K562 (cell line): ENCODE measurements around the gene GOLGA8M. TPM values are rescaled to one million over a fixed set of nuclear protein-coding genes. Genes with fewer than 3 reads are reported as not detected.
"Not testable (repeated sequence)": the region's sequence is repeated elsewhere in the genome, so short reads cannot be mapped to it uniquely, and the experiment has no call there.

ENCODE experiments used
- ATAC-seq: fragments of 200-7000 bp; cut with Tn5 transposase; 3 replicates; pipeline ENCODE4 v1.9.1; 2020; ENCODE audit warnings: moderate library complexity
- BruUV-seq: library from RNA; stranded (reverse); fragments of 400-500 nt; replicated peaks from 2 replicates; lab custom pipeline; 2021; lab: Mats Ljungman, UMichigan
- CTCF ChIA-PET: fragments of 300-600 bp; formaldehyde crosslinking; extraction: SDS; loops from one replicate; lab custom pipeline; 2021; ENCODE audit warnings: low intra/inter-chr PET ratio; lab: Yijun Ruan, JAX
- POLR2A ChIA-PET: fragments of 300-600, 350-650 bp; sonication (Branson Sonifier 250); formaldehyde crosslinking; extraction: SDS; loops from one replicate; lab custom pipeline; 2021; ENCODE audit warnings: antibody characterized with exemption, inconsistent platforms; lab: Yijun Ruan, JAX
- DNase-seq, 4 experiments: peaks; one replicate each; pipeline versions ENCODE4 v3.0.0 to v3.0.0-alpha.2; 2011 to 2018; ENCODE audit warnings: low spot score in 3 of 4, mixed read lengths in 3 of 4; ENCODE audit errors: extremely low read depth in 1 of 4
- FAIRE-seq: peaks from 2 replicates; lab custom pipeline; 2011; peaks lifted over from hg19 to GRCh38; lab: Jason Lieb, UNC
- H2AFZ ChIP-seq: 2 replicates; pipeline ENCODE4 v1.6.0; 2011; ENCODE audit warnings: low read depth, low read length, control low read depth, inconsistent platforms
- H3K27ac ChIP-seq: fragments of 200-600 bp; 3 replicates; pipeline ENCODE4 v1.8.0; 2011; ENCODE audit warnings: low read depth, mild to moderate bottlenecking, control low read depth, inconsistent platforms, low read length, moderate library complexity, mixed read lengths; ENCODE audit errors: extremely low read depth
- H3K27me3 ChIP-seq, 2 experiments: fragments of 300-600 bp in 1 of 2; 2 replicates in 1 of 2; 3 replicates in 1 of 2; pipeline versions ENCODE4 v1.6.0 to v1.8.0; 2011; ENCODE audit warnings: inconsistent platforms in 2 of 2, low read length in 2 of 2, mild to moderate bottlenecking in 1 of 2, mixed read lengths in 1 of 2, moderate library complexity in 1 of 2; ENCODE audit not compliant: control insufficient read depth in 2 of 2, insufficient read depth in 2 of 2
- H3K36me3 ChIP-seq: fragments of 300-600 bp; 3 replicates; pipeline ENCODE4 v1.8.0; 2011; ENCODE audit warnings: mild to moderate bottlenecking, low read length, inconsistent platforms; ENCODE audit not compliant: control insufficient read depth, insufficient read depth
- H3K4me1 ChIP-seq, 2 experiments: fragments of 200-600 bp in 1 of 2; replicated peaks in 1 of 2; 2 replicates in 1 of 2; 3 replicates in 1 of 2; pipeline versions ENCODE4 v1.5.1 to v1.8.0; 2011; ENCODE audit warnings: inconsistent platforms in 2 of 2, low read length in 2 of 2, mild to moderate bottlenecking in 1 of 2, mixed read lengths in 1 of 2, moderate library complexity in 1 of 2; ENCODE audit not compliant: control insufficient read depth in 2 of 2, insufficient read depth in 2 of 2
- H3K4me2 ChIP-seq: 2 replicates; pipeline ENCODE4 v1.6.1; 2011; ENCODE audit warnings: low read length, control low read depth, inconsistent platforms, mixed read lengths; ENCODE audit not compliant: insufficient read depth
- H3K4me3 ChIP-seq: fragments of 200-600 bp; sonication (generic), shearing (Covaris generic); 2 replicates; pipeline ENCODE4 v1.5.1; 2016; ENCODE audit warnings: control low read depth, inconsistent platforms
- H3K79me2 ChIP-seq: fragments of 200-600 bp; 3 replicates; pipeline ENCODE4 v1.8.0; 2011; ENCODE audit warnings: low read length, inconsistent platforms; ENCODE audit not compliant: control insufficient read depth, insufficient read depth
- H3K9ac ChIP-seq, 2 experiments: 2 replicates each; pipeline versions ENCODE4 v1.6.0 to v1.6.1; 2011; ENCODE audit warnings: low read depth in 2 of 2, low read length in 2 of 2, control low read depth in 1 of 2, inconsistent platforms in 1 of 2, mild to moderate bottlenecking in 1 of 2, mixed read lengths in 1 of 2; ENCODE audit not compliant: insufficient read depth in 1 of 2
- H3K9me1 ChIP-seq: one replicate; pipeline ENCODE4 v1.6.0; 2011; ENCODE audit warnings: inconsistent platforms, mild to moderate bottlenecking, low read length, moderate library complexity; ENCODE audit not compliant: control insufficient read depth, insufficient read depth
- H3K9me3 ChIP-seq: replicated peaks from 2 replicates; pipeline ENCODE4 v1.5.1; 2011; ENCODE audit warnings: low read depth, low read length, inconsistent platforms; ENCODE audit not compliant: control insufficient read depth, insufficient read depth
- H4K20me1 ChIP-seq: replicated peaks from 2 replicates; pipeline ENCODE4 v1.6.1; 2011; ENCODE audit warnings: low read length, inconsistent platforms, mixed read lengths; ENCODE audit not compliant: control insufficient read depth, insufficient read depth
- RAD21 ChIP-seq, 2 experiments: fragments of 250-450 bp in 1 of 2; fragments of 450-650 bp in 1 of 2; sonication (Bioruptor Pico) in 1 of 2; formaldehyde crosslinking in 1 of 2; IDR thresholded peaks in 1 of 2; conservative IDR thresholded peaks in 1 of 2; 2 replicates each; pipeline versions ENCODE4 v1.4.0 to v1.8.0; 2020 to 2022; ENCODE audit warnings: mild to moderate bottlenecking in 2 of 2, moderate library complexity in 1 of 2
- WGBS: fragments of 100-300 bp; shearing (Covaris generic); methylation state at CpG from one replicate; pipeline ENCODE4 v1.1.6; 2016; ENCODE audit warnings: low coverage, mixed read lengths; ENCODE audit not compliant: insufficient coverage; ENCODE audit errors: missing lambda C conversion rate; 5-methylcytosine and 5-hydroxymethylcytosine counted together
- in situ Hi-C: fragments of 300-500 bp; cut with MboI; formaldehyde crosslinking; loops from 4 replicates; pipeline ENCODE4 v1.15.0; 2018; ENCODE audit warnings: inconsistent platforms, mixed read lengths
- intact Hi-C: fragments of 100-400 bp; cut with micrococcal nuclease; formaldehyde crosslinking; loops from 2 replicates; pipeline ENCODE4 v1.14.2; 2022
- polyA plus RNA-seq, 8 experiments: library from polyadenylated mRNA; depleted of rRNA in 4 of 8; stranded (reverse) in 5 of 8; unstranded in 3 of 8; fragments of >200 nt; fragmentation: Nextera tagmentation in 2 of 8; fragmentation: Illumina TruSeq in 1 of 8; extraction: Ambion mirVana in 2 of 8; extraction: Trizol in 1 of 8; gene quantifications; 2 replicates each; pipeline versions ENCODE4 v1.2.1 to v1.2.3, GENCODE V29; 2011 to 2014; ENCODE audit warnings: inconsistent platforms in 1 of 8, missing spikeins in 1 of 8
- total RNA-seq, 7 experiments: library from RNA; depleted of rRNA in 6 of 7; stranded (reverse); fragments of >200 nt in 6 of 7; fragmentation: Illumina TruSeq in 2 of 7; extraction: Trizol in 2 of 7; gene quantifications; 2 replicates each; pipeline versions ENCODE4 v1.2.1 to v1.2.3, GENCODE V29; 2011 to 2021; ENCODE audit warnings: low replicate concordance in 1 of 7
- TF ChIP-seq, protein P1 (sequence below), 3 experiments: IDR thresholded peaks in 2 of 3; conservative IDR thresholded peaks in 1 of 3; 2 replicates each; pipeline ENCODE4 v1.5.1; 2011 to 2012; ENCODE audit warnings: low read length in 3 of 3, mild to moderate bottlenecking in 3 of 3, control low read depth in 2 of 3, improper control_type of control experiment in 1 of 3, inconsistent platforms in 1 of 3, low read depth in 1 of 3, mixed read lengths in 1 of 3, moderate library complexity in 1 of 3; ENCODE audit not compliant: insufficient read depth in 2 of 3
- TF ChIP-seq, protein P2 (sequence below), 2 experiments: fragments of 450-650 bp; formaldehyde crosslinking in 1 of 2; IDR thresholded peaks; 2 replicates each; pipeline versions ENCODE4 v1.4.0 to v1.6.1; 2014 to 2020; ENCODE audit warnings: mild to moderate bottlenecking in 2 of 2, borderline replicate concordance in 1 of 2, low read depth in 1 of 2

Gene GOLGA8M
- total and polyA plus RNA-seq, 9 of the 15 experiments (the other 6 are each of a cell fraction or from before 2014, with no cell fraction given) = not detected

GRCh38 chr15:28703927-28704326, 8.3 kb downstream of the GOLGA8M start:
- POLR2A ChIA-PET, CTCF ChIA-PET, H3K4me3 ChIP-seq, H3K4me1 ChIP-seq, H3K9ac ChIP-seq, H3K9me1 ChIP-seq, H3K79me2 ChIP-seq, ATAC-seq, H3K27ac ChIP-seq, intact Hi-C loops, H3K27me3 ChIP-seq, H3K4me2 ChIP-seq, FAIRE-seq, H3K9me3 ChIP-seq, H2AFZ ChIP-seq, H4K20me1 ChIP-seq, BruUV-seq, H3K36me3 ChIP-seq: not testable (repeated sequence)
- in situ Hi-C loops = loop anchor here (25.0 kb wide), 1 partner anchor 1833 kb away; no protein-coding TSS in a partner anchor
- peak in 1 of 4 experiments; percentile 1 for DNase-seq
- peak in 1 of 2 experiments; percentile 21; a peak in 1 of 4 replicates for TF ChIP-seq RAD21 (CRISPR knock-in tag; conservative IDR thresholded peaks at IDR 0.05 in 1 of 2, IDR thresholded peaks at IDR 0.05 in 1 of 2)
- 0% methylated on average over 3 of the region's 9 CpGs for WGBS

DNA sequence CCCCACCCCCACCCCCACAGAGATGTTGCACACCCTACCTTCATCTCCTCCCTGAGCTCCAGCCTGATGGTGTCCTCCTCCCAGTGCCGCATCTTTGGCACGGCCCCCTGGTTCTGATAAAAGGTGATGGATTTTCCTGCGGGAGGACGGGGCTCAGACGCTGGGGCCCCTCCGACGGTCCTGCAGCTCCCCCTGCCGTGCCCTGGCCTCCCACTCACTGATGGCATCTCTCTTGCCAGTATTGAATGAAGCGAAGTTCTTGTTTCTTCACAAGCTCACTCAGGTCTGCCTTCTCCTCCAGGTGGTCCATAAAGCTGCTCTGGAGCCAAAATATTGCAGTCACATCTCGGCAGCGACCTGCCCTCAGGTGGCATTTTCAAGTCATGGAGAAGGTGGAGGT, 9.8 kb downstream of the GOLGA8M start:
- H3K9me3 ChIP-seq, H3K27me3 ChIP-seq, H3K36me3 ChIP-seq, FAIRE-seq, BruUV-seq, H3K9me1 ChIP-seq, H3K4me1 ChIP-seq, H3K4me3 ChIP-seq, H4K20me1 ChIP-seq, intact Hi-C loops, ATAC-seq, CTCF ChIA-PET, H3K4me2 ChIP-seq, H2AFZ ChIP-seq, H3K9ac ChIP-seq, H3K79me2 ChIP-seq, H3K27ac ChIP-seq, DNase-seq: not testable (repeated sequence)
- in situ Hi-C loops = loop anchor here (25.0 kb wide), 1 partner anchor 1835 kb away; no protein-coding TSS in a partner anchor
- POLR2A ChIA-PET = interaction anchor here (0.6 kb wide), 1 partner anchor 604 kb away, joined by 3 read pairs; no protein-coding TSS in a partner anchor
- 0% methylated on average over 4 of the region's 11 CpGs for WGBS
- TF ChIP-seq, protein P1, sequence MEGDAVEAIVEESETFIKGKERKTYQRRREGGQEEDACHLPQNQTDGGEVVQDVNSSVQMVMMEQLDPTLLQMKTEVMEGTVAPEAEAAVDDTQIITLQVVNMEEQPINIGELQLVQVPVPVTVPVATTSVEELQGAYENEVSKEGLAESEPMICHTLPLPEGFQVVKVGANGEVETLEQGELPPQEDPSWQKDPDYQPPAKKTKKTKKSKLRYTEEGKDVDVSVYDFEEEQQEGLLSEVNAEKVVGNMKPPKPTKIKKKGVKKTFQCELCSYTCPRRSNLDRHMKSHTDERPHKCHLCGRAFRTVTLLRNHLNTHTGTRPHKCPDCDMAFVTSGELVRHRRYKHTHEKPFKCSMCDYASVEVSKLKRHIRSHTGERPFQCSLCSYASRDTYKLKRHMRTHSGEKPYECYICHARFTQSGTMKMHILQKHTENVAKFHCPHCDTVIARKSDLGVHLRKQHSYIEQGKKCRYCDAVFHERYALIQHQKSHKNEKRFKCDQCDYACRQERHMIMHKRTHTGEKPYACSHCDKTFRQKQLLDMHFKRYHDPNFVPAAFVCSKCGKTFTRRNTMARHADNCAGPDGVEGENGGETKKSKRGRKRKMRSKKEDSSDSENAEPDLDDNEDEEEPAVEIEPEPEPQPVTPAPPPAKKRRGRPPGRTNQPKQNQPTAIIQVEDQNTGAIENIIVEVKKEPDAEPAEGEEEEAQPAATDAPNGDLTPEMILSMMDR (IDR thresholded peaks at IDR 0.05 in 2 of 3, conservative IDR thresholded peaks at IDR 0.05 in 1 of 3; ENCODE audit: insufficient read depth in 2 of 3, low read depth in 1 of 3, low read length in 3 of 3) = peak; percentile 17 to 23 (median 18); a peak in 1 of 6 replicates
- TF ChIP-seq, protein P2, sequence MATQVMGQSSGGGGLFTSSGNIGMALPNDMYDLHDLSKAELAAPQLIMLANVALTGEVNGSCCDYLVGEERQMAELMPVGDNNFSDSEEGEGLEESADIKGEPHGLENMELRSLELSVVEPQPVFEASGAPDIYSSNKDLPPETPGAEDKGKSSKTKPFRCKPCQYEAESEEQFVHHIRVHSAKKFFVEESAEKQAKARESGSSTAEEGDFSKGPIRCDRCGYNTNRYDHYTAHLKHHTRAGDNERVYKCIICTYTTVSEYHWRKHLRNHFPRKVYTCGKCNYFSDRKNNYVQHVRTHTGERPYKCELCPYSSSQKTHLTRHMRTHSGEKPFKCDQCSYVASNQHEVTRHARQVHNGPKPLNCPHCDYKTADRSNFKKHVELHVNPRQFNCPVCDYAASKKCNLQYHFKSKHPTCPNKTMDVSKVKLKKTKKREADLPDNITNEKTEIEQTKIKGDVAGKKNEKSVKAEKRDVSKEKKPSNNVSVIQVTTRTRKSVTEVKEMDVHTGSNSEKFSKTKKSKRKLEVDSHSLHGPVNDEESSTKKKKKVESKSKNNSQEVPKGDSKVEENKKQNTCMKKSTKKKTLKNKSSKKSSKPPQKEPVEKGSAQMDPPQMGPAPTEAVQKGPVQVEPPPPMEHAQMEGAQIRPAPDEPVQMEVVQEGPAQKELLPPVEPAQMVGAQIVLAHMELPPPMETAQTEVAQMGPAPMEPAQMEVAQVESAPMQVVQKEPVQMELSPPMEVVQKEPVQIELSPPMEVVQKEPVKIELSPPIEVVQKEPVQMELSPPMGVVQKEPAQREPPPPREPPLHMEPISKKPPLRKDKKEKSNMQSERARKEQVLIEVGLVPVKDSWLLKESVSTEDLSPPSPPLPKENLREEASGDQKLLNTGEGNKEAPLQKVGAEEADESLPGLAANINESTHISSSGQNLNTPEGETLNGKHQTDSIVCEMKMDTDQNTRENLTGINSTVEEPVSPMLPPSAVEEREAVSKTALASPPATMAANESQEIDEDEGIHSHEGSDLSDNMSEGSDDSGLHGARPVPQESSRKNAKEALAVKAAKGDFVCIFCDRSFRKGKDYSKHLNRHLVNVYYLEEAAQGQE (IDR thresholded peaks at IDR 0.05; ENCODE audit: borderline replicate concordance) = peak; percentile 31; the same call in 1 of the 2 replicates
- TF ChIP-seq, protein P2 (CRISPR knock-in tag; IDR thresholded peaks at IDR 0.05; ENCODE audit: low read depth) = not testable (repeated sequence)
- TF ChIP-seq RAD21 (CRISPR knock-in tag; conservative IDR thresholded peaks at IDR 0.05 in 1 of 2, IDR thresholded peaks at IDR 0.05 in 1 of 2) = peak; percentile 29 to 67
